ENCODE data around the gene SDCCAG8. TPM values are rescaled to one million over a fixed set of nuclear protein-coding genes. Genes with fewer than 3 reads are reported as not detected.

SDCCAG8 gene
- total and polyA plus RNA-seq, 2 donors = 35.6 to 44.2 TPM

DNA sequence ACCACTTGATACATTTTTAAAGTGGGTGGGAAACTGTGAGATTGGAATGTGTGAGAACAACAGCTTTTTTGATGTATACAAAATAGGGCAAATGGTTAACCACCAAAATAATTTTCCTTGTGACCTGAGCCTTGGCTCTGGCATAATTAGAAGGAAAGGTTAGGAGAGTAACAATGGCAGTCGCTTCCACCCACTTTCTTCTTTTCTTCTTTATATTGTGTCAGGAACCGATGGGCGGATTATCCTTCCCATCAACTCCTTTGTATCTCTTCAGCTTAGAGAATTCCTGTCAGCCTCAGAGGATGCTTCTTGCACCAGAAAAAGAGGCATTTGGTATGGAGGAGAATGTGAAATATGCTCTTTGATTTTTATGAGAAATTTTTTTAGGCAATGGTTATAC, 90.6 kb downstream of the SDCCAG8 start:
- Histone ChIP-seq H3K4me3 (ENCODE audit: low read length in 2 of 2) (no peak overlapping the region), H3K9me3 (ENCODE audit: control insufficient read depth in 2 of 2, insufficient read depth in 1 of 2, low read length in 1 of 2) (no peaks in the 10 kb centered on the region), H3K4me1 (ENCODE audit: control insufficient read depth in 2 of 2, insufficient read depth in 2 of 2, low read length in 2 of 2) (no peaks in the 10 kb centered on the region), H3K27ac (ENCODE audit: low read depth in 1 of 2, low read length in 1 of 2) (no peak overlapping the region), H3K36me3 (ENCODE audit: control insufficient read depth in 2 of 2, insufficient read depth in 2 of 2, low read length in 1 of 2) (peaks cover 3 to 10% of the 10 kb centered on the region in 2 donors), H3K27me3 (ENCODE audit: control insufficient read depth in 2 of 2, insufficient read depth in 1 of 2, low read length in 1 of 2) (no peaks in the 10 kb centered on the region)
- DNase-seq (ENCODE audit: low read depth in 6 of 9, low spot score in 9 of 9) = no peak
- WGBS = 98% methylated on average over 3 of the region's 3 CpGs

DNA sequence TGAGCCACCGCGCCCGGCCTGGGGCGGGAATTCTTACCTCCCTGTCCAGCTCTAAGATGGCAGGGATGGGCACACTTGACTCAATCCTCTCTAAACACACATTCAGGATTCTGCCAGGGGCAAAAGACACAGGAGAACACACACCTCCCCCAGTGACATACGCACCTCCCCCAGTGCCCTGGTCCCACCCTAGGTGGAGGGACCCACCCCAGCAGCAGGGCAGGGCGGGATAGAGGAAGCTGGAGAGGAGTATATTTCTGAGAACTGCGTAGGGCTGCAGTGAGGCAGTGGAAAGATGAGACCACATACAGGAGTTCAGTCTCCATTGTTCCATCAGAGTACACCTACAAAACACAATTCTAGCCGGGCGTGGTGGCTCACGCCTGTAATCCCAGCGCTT, 92.5 kb downstream of the SDCCAG8 start:
- no peaks in the 10 kb centered on the region for H3K4me1 ChIP-seq (ENCODE audit: control insufficient read depth in 2 of 2, insufficient read depth in 2 of 2, low read length in 2 of 2)
- peaks cover 3 to 7% of the 10 kb centered on the region in 2 donors for H3K36me3 ChIP-seq (ENCODE audit: control insufficient read depth in 2 of 2, insufficient read depth in 2 of 2, low read length in 1 of 2)
- no peak for DNase-seq (ENCODE audit: low read depth in 6 of 9, low spot score in 9 of 9)
- H3K27me3 ChIP-seq (ENCODE audit: control insufficient read depth in 2 of 2, insufficient read depth in 1 of 2, low read length in 1 of 2) = no peaks in the 10 kb centered on the region
- no peak overlapping the region for H3K27ac ChIP-seq (ENCODE audit: low read depth in 1 of 2, low read length in 1 of 2)
- H3K9me3 ChIP-seq (ENCODE audit: control insufficient read depth in 2 of 2, insufficient read depth in 1 of 2, low read length in 1 of 2) = no peaks in the 10 kb centered on the region
- WGBS = 98% methylated on average over 11 of the region's 11 CpGs
- no peak overlapping the region for H3K4me3 ChIP-seq (ENCODE audit: low read length in 2 of 2)

GRCh38 chr1:243349128-243349527, 93.3 kb downstream of the SDCCAG8 start:
- no peak overlapping the region for H3K4me3 ChIP-seq (ENCODE audit: low read length in 2 of 2)
- DNase-seq (ENCODE audit: low read depth in 6 of 9, low spot score in 9 of 9) = no peak
- 96% methylated on average over 1 of the region's 1 CpG for WGBS
- no peaks in the 10 kb centered on the region for H3K9me3 ChIP-seq (ENCODE audit: control insufficient read depth in 2 of 2, insufficient read depth in 1 of 2, low read length in 1 of 2)
- no peak overlapping the region for H3K27ac ChIP-seq (ENCODE audit: low read depth in 1 of 2, low read length in 1 of 2)
- H3K36me3 ChIP-seq (ENCODE audit: control insufficient read depth in 2 of 2, insufficient read depth in 2 of 2, low read length in 1 of 2) = peaks cover 3 to 7% of the 10 kb centered on the region in 2 donors
- H3K4me1 ChIP-seq (ENCODE audit: control insufficient read depth in 2 of 2, insufficient read depth in 2 of 2, low read length in 2 of 2) = no peaks in the 10 kb centered on the region
- H3K27me3 ChIP-seq (ENCODE audit: control insufficient read depth in 2 of 2, insufficient read depth in 1 of 2, low read length in 1 of 2) = no peaks in the 10 kb centered on the region

DNA sequence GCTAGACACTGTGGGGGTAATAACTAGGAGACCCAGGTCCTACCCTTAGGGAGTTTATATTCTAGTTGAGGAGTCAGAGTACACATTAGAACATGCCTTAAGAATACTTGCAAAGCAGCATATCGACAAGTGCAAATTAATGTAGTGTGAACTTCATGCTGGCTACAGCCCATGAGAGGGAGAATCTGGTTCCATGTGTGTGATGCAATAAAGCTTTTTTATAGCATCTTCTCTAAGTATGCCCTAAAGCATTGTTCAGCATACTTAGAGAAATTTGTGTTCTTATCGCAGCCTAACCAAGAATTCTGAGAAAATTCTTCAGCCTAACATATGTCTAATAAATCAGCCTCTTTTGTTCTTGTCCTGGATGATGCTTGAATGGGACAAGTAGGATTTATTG, 95.5 kb downstream of the SDCCAG8 start:
- WGBS = 98% methylated on average over 2 of the region's 2 CpGs
- Histone ChIP-seq H3K27me3 (ENCODE audit: control insufficient read depth in 2 of 2, insufficient read depth in 1 of 2, low read length in 1 of 2) (no peaks in the 10 kb centered on the region), H3K27ac (ENCODE audit: low read depth in 1 of 2, low read length in 1 of 2) (no peak overlapping the region), H3K36me3 (ENCODE audit: control insufficient read depth in 2 of 2, insufficient read depth in 2 of 2, low read length in 1 of 2) (peaks cover 3 to 7% of the 10 kb centered on the region in 2 donors), H3K4me1 (ENCODE audit: control insufficient read depth in 2 of 2, insufficient read depth in 2 of 2, low read length in 2 of 2) (no peaks in the 10 kb centered on the region), H3K4me3 (ENCODE audit: low read length in 2 of 2) (no peak overlapping the region), H3K9me3 (ENCODE audit: control insufficient read depth in 2 of 2, insufficient read depth in 1 of 2, low read length in 1 of 2) (no peaks in the 10 kb centered on the region)
- DNase-seq (ENCODE audit: low read depth in 6 of 9, low spot score in 9 of 9) = no peak

DNA sequence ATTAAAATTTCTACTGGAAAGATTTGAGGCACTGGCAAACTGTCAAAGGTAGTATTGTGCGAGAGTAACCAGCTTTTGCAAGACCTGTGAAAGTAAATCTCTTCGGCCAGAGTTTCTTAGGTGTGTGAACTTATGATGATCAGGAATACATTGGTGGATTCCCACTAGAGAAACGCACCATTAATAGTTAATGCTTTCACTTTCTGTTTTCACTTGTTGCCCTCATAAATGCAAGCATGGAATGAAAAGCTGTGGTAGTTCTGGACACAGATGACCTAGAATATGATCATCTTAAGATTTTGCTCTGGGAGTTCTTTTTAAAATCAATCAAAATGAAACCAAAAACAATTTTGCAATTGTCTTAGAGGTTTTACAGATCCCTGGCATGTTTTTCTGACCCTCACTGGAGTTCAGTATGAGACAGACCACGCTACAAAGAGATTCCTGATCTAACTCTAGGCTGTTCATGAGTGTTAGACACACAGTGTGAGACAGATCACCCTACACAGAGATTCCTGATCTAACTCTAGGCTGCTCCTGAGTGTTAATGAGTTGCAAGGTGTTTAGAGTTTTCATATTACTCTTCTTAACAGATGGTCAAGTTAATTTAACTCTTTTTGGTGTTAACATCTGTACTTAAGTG, 98.8 kb downstream of the SDCCAG8 start:
- Histone ChIP-seq H3K27me3 (ENCODE audit: control insufficient read depth in 2 of 2, insufficient read depth in 1 of 2, low read length in 1 of 2) (no peaks in the 10 kb centered on the region), H3K4me3 (ENCODE audit: low read length in 2 of 2) (peak overlapping the region in 1 of 2 donors; percentile 25), H3K4me1 (ENCODE audit: control insufficient read depth in 2 of 2, insufficient read depth in 2 of 2, low read length in 2 of 2) (no peaks in the 10 kb centered on the region), H3K9me3 (ENCODE audit: control insufficient read depth in 2 of 2, insufficient read depth in 1 of 2, low read length in 1 of 2) (no peaks in the 10 kb centered on the region), H3K27ac (ENCODE audit: low read depth in 1 of 2, low read length in 1 of 2) (peak overlapping the region; percentile 25 to 49), H3K36me3 (ENCODE audit: control insufficient read depth in 2 of 2, insufficient read depth in 2 of 2, low read length in 1 of 2) (peaks cover 3 to 12% of the 10 kb centered on the region in 2 donors)
- DNase-seq (ENCODE audit: low read depth in 6 of 9, low spot score in 9 of 9) = peak in 1 of 9 donors; percentile 35
- WGBS = 37% methylated on average over 4 of the region's 4 CpGs

GRCh38 chr1:243363832-243364231, 108.0 kb downstream of the SDCCAG8 start:
- Histone ChIP-seq H3K27ac (ENCODE audit: low read depth in 1 of 2, low read length in 1 of 2) (no peak overlapping the region), H3K36me3 (ENCODE audit: control insufficient read depth in 2 of 2, insufficient read depth in 2 of 2, low read length in 1 of 2) (peaks cover 0 to 3% of the 10 kb centered on the region in 2 donors), H3K4me3 (ENCODE audit: low read length in 2 of 2) (no peak overlapping the region), H3K4me1 (ENCODE audit: control insufficient read depth in 2 of 2, insufficient read depth in 2 of 2, low read length in 2 of 2) (no peaks in the 10 kb centered on the region), H3K9me3 (ENCODE audit: control insufficient read depth in 2 of 2, insufficient read depth in 1 of 2, low read length in 1 of 2) (no peaks in the 10 kb centered on the region), H3K27me3 (ENCODE audit: control insufficient read depth in 2 of 2, insufficient read depth in 1 of 2, low read length in 1 of 2) (no peaks in the 10 kb centered on the region)
- 100% methylated on average over 1 of the region's 1 CpG for WGBS
- no peak for DNase-seq (ENCODE audit: low read depth in 6 of 9, low spot score in 9 of 9)

GRCh38 chr1:243364330-243364729, 108.5 kb downstream of the SDCCAG8 start:
- no peak for DNase-seq (ENCODE audit: low read depth in 6 of 9, low spot score in 9 of 9)
- Histone ChIP-seq H3K4me1 (ENCODE audit: control insufficient read depth in 2 of 2, insufficient read depth in 2 of 2, low read length in 2 of 2) (no peaks in the 10 kb centered on the region), H3K9me3 (ENCODE audit: control insufficient read depth in 2 of 2, insufficient read depth in 1 of 2, low read length in 1 of 2) (no peaks in the 10 kb centered on the region), H3K36me3 (ENCODE audit: control insufficient read depth in 2 of 2, insufficient read depth in 2 of 2, low read length in 1 of 2) (peaks cover 0 to 3% of the 10 kb centered on the region in 2 donors), H3K27ac (ENCODE audit: low read depth in 1 of 2, low read length in 1 of 2) (no peak overlapping the region), H3K4me3 (ENCODE audit: low read length in 2 of 2) (no peak overlapping the region), H3K27me3 (ENCODE audit: control insufficient read depth in 2 of 2, insufficient read depth in 1 of 2, low read length in 1 of 2) (no peaks in the 10 kb centered on the region)
- WGBS = 95% methylated on average over 2 of the region's 2 CpGs

DNA sequence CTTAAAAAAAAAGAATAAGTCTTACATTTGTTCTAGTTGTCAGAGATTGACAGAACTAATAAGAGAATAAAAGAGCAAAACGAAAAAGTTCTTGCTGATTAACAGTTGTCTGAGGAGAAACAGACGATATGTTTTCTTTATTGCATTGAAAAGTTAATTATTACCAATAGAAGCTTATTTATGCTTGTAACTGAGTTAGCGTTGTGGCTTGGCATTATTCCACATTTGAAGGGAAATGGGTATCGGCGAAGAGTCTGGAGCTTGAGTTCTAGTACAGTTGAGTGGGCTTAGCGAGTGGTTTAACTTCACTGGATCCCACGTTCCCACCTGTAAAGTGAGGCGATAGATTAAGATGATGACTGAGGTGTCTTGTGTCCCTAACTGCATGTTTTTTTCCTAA, 109.0 kb downstream of the SDCCAG8 start:
- Histone ChIP-seq H3K4me1 (ENCODE audit: control insufficient read depth in 2 of 2, insufficient read depth in 2 of 2, low read length in 2 of 2) (no peaks in the 10 kb centered on the region), H3K9me3 (ENCODE audit: control insufficient read depth in 2 of 2, insufficient read depth in 1 of 2, low read length in 1 of 2) (no peaks in the 10 kb centered on the region), H3K4me3 (ENCODE audit: low read length in 2 of 2) (no peak overlapping the region), H3K27me3 (ENCODE audit: control insufficient read depth in 2 of 2, insufficient read depth in 1 of 2, low read length in 1 of 2) (no peaks in the 10 kb centered on the region), H3K36me3 (ENCODE audit: control insufficient read depth in 2 of 2, insufficient read depth in 2 of 2, low read length in 1 of 2) (peaks cover 0 to 3% of the 10 kb centered on the region in 2 donors), H3K27ac (ENCODE audit: low read depth in 1 of 2, low read length in 1 of 2) (no peak overlapping the region)
- WGBS = 96% methylated on average over 8 of the region's 8 CpGs
- DNase-seq (ENCODE audit: low read depth in 6 of 9, low spot score in 9 of 9) = no peak

DNA sequence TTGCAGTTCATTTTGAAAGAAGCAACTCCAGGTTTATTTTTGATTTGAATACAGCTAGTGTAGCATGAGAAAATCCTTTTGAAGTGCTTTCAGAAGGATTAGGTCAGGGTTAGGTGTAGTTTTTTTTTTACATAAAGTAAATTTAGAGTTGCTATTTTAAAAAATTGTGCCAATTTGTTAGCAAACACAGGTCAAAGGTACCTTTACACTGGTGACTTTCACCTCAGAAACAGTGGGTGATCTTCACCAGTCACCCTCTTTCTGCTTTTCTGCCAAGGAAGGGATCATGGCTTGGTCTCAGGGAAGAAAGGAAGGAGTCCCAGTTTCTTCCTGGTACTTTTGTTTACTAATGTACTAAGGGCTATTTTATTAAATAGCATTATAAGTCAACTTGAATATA, 111.5 kb downstream of the SDCCAG8 start:
- no peaks in the 10 kb centered on the region for H3K36me3 ChIP-seq (ENCODE audit: control insufficient read depth in 2 of 2, insufficient read depth in 2 of 2, low read length in 1 of 2)
- H3K27ac ChIP-seq (ENCODE audit: low read depth in 1 of 2, low read length in 1 of 2) = no peak overlapping the region
- DNase-seq (ENCODE audit: low read depth in 6 of 9, low spot score in 9 of 9) = no peak
- H3K27me3 ChIP-seq (ENCODE audit: control insufficient read depth in 2 of 2, insufficient read depth in 1 of 2, low read length in 1 of 2) = no peaks in the 10 kb centered on the region
- H3K4me1 ChIP-seq (ENCODE audit: control insufficient read depth in 2 of 2, insufficient read depth in 2 of 2, low read length in 2 of 2) = no peaks in the 10 kb centered on the region
- H3K4me3 ChIP-seq (ENCODE audit: low read length in 2 of 2) = no peak overlapping the region
- H3K9me3 ChIP-seq (ENCODE audit: control insufficient read depth in 2 of 2, insufficient read depth in 1 of 2, low read length in 1 of 2) = no peaks in the 10 kb centered on the region
